ENCODE data around the gene ACAP2. TPM values are rescaled to one million over a fixed set of nuclear protein-coding genes. Genes with fewer than 3 reads are reported as not detected.

The ACAP2 gene
- polyA plus RNA-seq, 1 donor from 2014 or later, result 88.7 TPM

- peaks cover 25% of the 10 kb centered on the region for H3K79me2 ChIP-seq (replicated peaks; ENCODE audit: insufficient read depth, low read length)
- no peak overlapping the region for H3K27ac ChIP-seq (ENCODE audit: low read length)
- H3K9ac ChIP-seq (ENCODE audit: low read length), result no peak overlapping the region
- no peak overlapping the region for H2AFZ ChIP-seq (ENCODE audit: low read depth, low read length)
- no peak overlapping the region for H3K4me2 ChIP-seq (ENCODE audit: low read length)
- no peaks in the 10 kb centered on the region for H3K36me3 ChIP-seq (ENCODE audit: insufficient read depth, low read length)
- TF ChIP-seq REST (IDR thresholded peaks at IDR 0.05; ENCODE audit: borderline replicate concordance), result no peak
- TF ChIP-seq EP300 (conservative IDR thresholded peaks at IDR 0.05; ENCODE audit: poor library complexity, severe bottlenecking), result no peak
- no peak for TF ChIP-seq TAF1 (IDR thresholded peaks at IDR 0.05; ENCODE audit: low read depth)
- no peak for TF ChIP-seq CTCF (IDR thresholded peaks at IDR 0.05; ENCODE audit: poor library complexity, severe bottlenecking)
- no peak for TF ChIP-seq SMC3 (conservative IDR thresholded peaks at IDR 0.05; ENCODE audit: poor library complexity)
- TF ChIP-seq EZH2 (IDR thresholded peaks at IDR 0.05; ENCODE audit: borderline replicate concordance, insufficient read depth, low read length, poor library complexity, severe bottlenecking), result no peak
- TF ChIP-seq POLR2AphosphoS5 (IDR thresholded peaks at IDR 0.05), result no peak
- TF ChIP-seq MXI1 (conservative IDR thresholded peaks at IDR 0.05; ENCODE audit: poor library complexity, severe bottlenecking), result no peak
- no peak for TF ChIP-seq RAD21 (conservative IDR thresholded peaks at IDR 0.05)
- H3K9me3 ChIP-seq (ENCODE audit: low read length), result no peaks in the 10 kb centered on the region
- no peak overlapping the region for H3K4me3 ChIP-seq (ENCODE audit: low read length)
- no peaks in the 10 kb centered on the region for H4K20me1 ChIP-seq (ENCODE audit: insufficient read depth)
- H3F3A ChIP-seq (ENCODE audit: insufficient read depth, low read length, poor library complexity, severe bottlenecking), result no peaks in the 10 kb centered on the region
- H3K27me3 ChIP-seq (ENCODE audit: insufficient read depth, low read depth, low read length), result no peaks in the 10 kb centered on the region
- no peaks in the 10 kb centered on the region for H3K9me2 ChIP-seq (ENCODE audit: insufficient read depth, low read length)
Measured at GRCh38 chr3:195423818-195424217, 19.0 kb downstream of the ACAP2 start.

- H3K36me3 ChIP-seq (ENCODE audit: insufficient read depth, low read length), result no peaks in the 10 kb centered on the region
- peaks cover 20% of the 10 kb centered on the region for H3K79me2 ChIP-seq (replicated peaks; ENCODE audit: insufficient read depth, low read length)
- no peak overlapping the region for H3K4me2 ChIP-seq (ENCODE audit: low read length)
- H3K27ac ChIP-seq (ENCODE audit: low read length), result no peak overlapping the region
- no peaks in the 10 kb centered on the region for H3F3A ChIP-seq (ENCODE audit: insufficient read depth, low read length, poor library complexity, severe bottlenecking)
- H3K9me2 ChIP-seq (ENCODE audit: insufficient read depth, low read length), result no peaks in the 10 kb centered on the region
- H4K20me1 ChIP-seq (ENCODE audit: insufficient read depth), result no peaks in the 10 kb centered on the region
- TF ChIP-seq RAD21 (conservative IDR thresholded peaks at IDR 0.05) (no peak), TAF1 (IDR thresholded peaks at IDR 0.05; ENCODE audit: low read depth) (no peak), CTCF (IDR thresholded peaks at IDR 0.05; ENCODE audit: poor library complexity, severe bottlenecking) (no peak), MXI1 (conservative IDR thresholded peaks at IDR 0.05; ENCODE audit: poor library complexity, severe bottlenecking) (no peak), SMC3 (conservative IDR thresholded peaks at IDR 0.05; ENCODE audit: poor library complexity) (no peak), EP300 (conservative IDR thresholded peaks at IDR 0.05; ENCODE audit: poor library complexity, severe bottlenecking) (no peak), EZH2 (IDR thresholded peaks at IDR 0.05; ENCODE audit: borderline replicate concordance, insufficient read depth, low read length, poor library complexity, severe bottlenecking) (no peak), POLR2AphosphoS5 (IDR thresholded peaks at IDR 0.05) (no peak), REST (IDR thresholded peaks at IDR 0.05; ENCODE audit: borderline replicate concordance) (no peak)
- no peak overlapping the region for H3K4me3 ChIP-seq (ENCODE audit: low read length)
- no peak overlapping the region for H2AFZ ChIP-seq (ENCODE audit: low read depth, low read length)
- H3K9ac ChIP-seq (ENCODE audit: low read length), result no peak overlapping the region
- H3K9me3 ChIP-seq (ENCODE audit: low read length), result no peaks in the 10 kb centered on the region
- no peaks in the 10 kb centered on the region for H3K27me3 ChIP-seq (ENCODE audit: insufficient read depth, low read depth, low read length)
Measured at GRCh38 chr3:195421400-195421799, 21.4 kb downstream of the ACAP2 start.
